WTC11 (cell line): ENCODE results near the gene CRYBA4.

Experiments
- ATF3 ChIP-seq: sonication (generic); formaldehyde crosslinking; conservative IDR thresholded peaks from 2 replicates; pipeline ENCODE4 v1.8.1; 2022; ENCODE audit warnings: mild to moderate bottlenecking, missing genetic modification reagents
- CDX4 ChIP-seq: fragments of 250-450 bp; sonication (Bioruptor Pico); IDR thresholded peaks from 2 replicates; pipeline ENCODE4 v1.9.0; 2021; ENCODE audit warnings: moderate library complexity, mild to moderate bottlenecking, inconsistent platforms, borderline replicate concordance
- CTCF ChIP-seq: fragments of 200-600 bp; IDR thresholded peaks from 2 replicates; pipeline ENCODE4 v1.8.0; 2022; ENCODE audit warnings: antibody characterized with exemption
- ELF4 ChIP-seq: sonication (generic); formaldehyde crosslinking; IDR thresholded peaks from 2 replicates; pipeline ENCODE4 v1.8.1; 2022; ENCODE audit warnings: low read depth, mild to moderate bottlenecking, moderate library complexity, missing genetic modification reagents
- MXD4 ChIP-seq: fragments of 250-450 bp; sonication (Bioruptor Pico); IDR thresholded peaks from 2 replicates; pipeline ENCODE4 v1.8.0; 2021; ENCODE audit warnings: mild to moderate bottlenecking, moderate library complexity, borderline replicate concordance
- NR1H2 ChIP-seq: sonication (generic); formaldehyde crosslinking; IDR thresholded peaks from 2 replicates; pipeline ENCODE4 v1.9.0; 2021; ENCODE audit warnings: mild to moderate bottlenecking, moderate library complexity, missing genetic modification reagents
- TP53 ChIP-seq: sonication (generic); formaldehyde crosslinking; IDR thresholded peaks from 2 replicates; pipeline ENCODE4 v1.8.1; 2023; ENCODE audit warnings: mild to moderate bottlenecking, missing genetic modification reagents
- USF1 ChIP-seq: sonication (generic); formaldehyde crosslinking; IDR thresholded peaks from 2 replicates; pipeline ENCODE4 v1.8.0; 2022; ENCODE audit warnings: mild to moderate bottlenecking, missing genetic modification reagents
- ZNF219 ChIP-seq: sonication (generic); formaldehyde crosslinking; IDR thresholded peaks from 2 replicates; pipeline ENCODE4 v1.8.0; 2023; ENCODE audit warnings: missing genetic modification reagents, mild to moderate bottlenecking, borderline replicate concordance
- ZNF416 ChIP-seq: fragments of 250-450 bp; sonication (Bioruptor Pico); IDR thresholded peaks from 2 replicates; pipeline ENCODE4 v1.9.0; 2021; ENCODE audit warnings: mild to moderate bottlenecking, inconsistent platforms

GRCh38 chr22:26599505-26599904 lies 22.3 kb upstream of the CRYBA4 start:
- TF ChIP-seq CTCF (no peak), CDX4 (CRISPR knock-in tag) (no peak), ATF3 (no peak), ZNF219 (CRISPR knock-in tag) (no peak), TP53 (CRISPR knock-in tag) (no peak), NR1H2 (CRISPR knock-in tag) (no peak), ELF4 (CRISPR knock-in tag) (no peak), ZNF416 (no peak), MXD4 (CRISPR knock-in tag) (no peak), USF1 (CRISPR knock-in tag) (no peak)
